HG02885 (cell line): Measurements from ENCODE around the gene ECHDC3.

Experiments
- ATAC-seq: cut with Tn5 transposase; IDR thresholded peaks from one replicate; pipeline ENCODE4 v1.9.1; 2021; ENCODE audit warnings: mild to moderate bottlenecking; ENCODE audit not compliant: unreplicated experiment, poor library complexity

The ECHDC3 gene

GRCh38 chr10:11804336-11804735 lies 62.2 kb downstream of the ECHDC3 start:
- ATAC-seq: no peak

- no peak for ATAC-seq
Measured at GRCh38 chr10:11805792-11806191, 63.6 kb downstream of the ECHDC3 start.

- ATAC-seq: no peak
Measured at GRCh38 chr10:11806706-11807105, 64.5 kb downstream of the ECHDC3 start.

GRCh38 chr10:11808808-11809207 lies 66.6 kb downstream of the ECHDC3 start:
- ATAC-seq: no peak

- ATAC-seq: no peak
Measured at GRCh38 chr10:11810313-11810766, 68.2 kb downstream of the ECHDC3 start.

GRCh38 chr10:11810973-11811372 lies 68.8 kb downstream of the ECHDC3 start:
- ATAC-seq: no peak

GRCh38 chr10:11813177-11813576 lies 71.0 kb downstream of the ECHDC3 start:
- ATAC-seq: no peak
